CD14-positive monocyte (primary cell): ENCODE results near the gene FBXO15. TPM values are rescaled to one million over a fixed set of nuclear protein-coding genes. Genes with fewer than 3 reads are reported as not detected.

Source experiments
- DNase-seq, 3 donors: peaks; one replicate each; pipeline ENCODE4 v3.0.0-alpha.2; 2011 to 2022
- H2AFZ ChIP-seq: 2 replicates; pipeline ENCODE4 v1.6.0; 2012; ENCODE audit warnings: mild to moderate bottlenecking, low read depth, low read length, inconsistent platforms; ENCODE audit not compliant: insufficient read depth, poor library complexity, severe bottlenecking
- H3K27ac ChIP-seq, 2 donors: 1 replicate in 1 of 2; 2 replicates in 1 of 2; pipeline ENCODE4 v1.5.1; 2012 to 2013; ENCODE audit warnings: low read length in 2 of 2, control low read depth in 1 of 2, inconsistent platforms in 1 of 2, low read depth in 1 of 2, mild to moderate bottlenecking in 1 of 2
- H3K27me3 ChIP-seq, 2 donors: one replicate each; pipeline versions ENCODE4 v1.6.0 to v1.6.1; 2011 to 2013; ENCODE audit warnings: low read length in 2 of 2; ENCODE audit not compliant: control insufficient read depth in 2 of 2, insufficient read depth in 2 of 2
- H3K36me3 ChIP-seq, 2 donors: replicated peaks in 1 of 2; 1 replicate in 1 of 2; 2 replicates in 1 of 2; pipeline versions ENCODE4 v1.5.1 to v1.6.1; 2012 to 2013; ENCODE audit warnings: low read length in 2 of 2, control low read depth in 1 of 2, inconsistent platforms in 1 of 2, mild to moderate bottlenecking in 1 of 2; ENCODE audit not compliant: insufficient read depth in 2 of 2, control insufficient read depth in 1 of 2
- H3K4me1 ChIP-seq, 2 donors: 1 replicate in 1 of 2; 2 replicates in 1 of 2; pipeline versions ENCODE4 v1.5.1 to v1.6.1; 2012 to 2013; ENCODE audit warnings: low read length in 2 of 2, control low read depth in 1 of 2, inconsistent platforms in 1 of 2, mild to moderate bottlenecking in 1 of 2, moderate library complexity in 1 of 2; ENCODE audit not compliant: insufficient read depth in 2 of 2, control insufficient read depth in 1 of 2
- H3K4me2 ChIP-seq: replicated peaks from 2 replicates; pipeline ENCODE3; 2012; ENCODE audit warnings: low read length, moderate library complexity, mild to moderate bottlenecking; ENCODE audit not compliant: poor library complexity, severe bottlenecking; ENCODE audit errors: extremely low read depth
- H3K4me3 ChIP-seq, 3 experiments: fragments of 200-600 bp in 1 of 3; sonication (generic) in 1 of 3; replicated peaks in 1 of 3; 1 replicate in 2 of 3; 2 replicates in 1 of 3; pipeline ENCODE4 v1.5.1; 2011 to 2013; ENCODE audit warnings: low read length in 3 of 3, mild to moderate bottlenecking in 3 of 3, control low read depth in 2 of 3, low read depth in 2 of 3, inconsistent platforms in 1 of 3, moderate library complexity in 1 of 3
- H3K79me2 ChIP-seq: 2 replicates; pipeline ENCODE4 v1.6.0; 2012; ENCODE audit warnings: mild to moderate bottlenecking, control low read depth, inconsistent platforms, low read length, moderate library complexity; ENCODE audit not compliant: insufficient read depth
- H3K9ac ChIP-seq: 2 replicates; pipeline ENCODE4 v1.6.0; 2017; ENCODE audit warnings: low read length, mild to moderate bottlenecking; ENCODE audit not compliant: insufficient read depth, poor library complexity, severe bottlenecking
- H3K9me3 ChIP-seq, 2 donors: replicated peaks in 1 of 2; 1 replicate in 1 of 2; 2 replicates in 1 of 2; pipeline versions ENCODE4 v1.5.1 to v1.6.1; 2012 to 2013; ENCODE audit warnings: low read length in 2 of 2, control low read depth in 1 of 2; ENCODE audit not compliant: control insufficient read depth in 1 of 2, insufficient read depth in 1 of 2
- H4K20me1 ChIP-seq: 2 replicates; pipeline ENCODE4 v1.6.0; 2012; ENCODE audit warnings: mild to moderate bottlenecking, low read length, control low read depth, moderate library complexity; ENCODE audit not compliant: insufficient read depth
- H3K27ac Mint-ChIP-seq, 7 donors: one replicate each; pipeline ENCODE4 v1.8.0; 2020; ENCODE audit warnings: mild to moderate bottlenecking in 7 of 7, mixed read lengths in 7 of 7, moderate library complexity in 6 of 7, inconsistent platforms in 2 of 7
- H3K27me3 Mint-ChIP-seq, 3 donors: one replicate each; pipeline ENCODE4 v1.8.0; 2021 to 2022; ENCODE audit warnings: low read depth in 3 of 3, mild to moderate bottlenecking in 3 of 3, mixed read lengths in 3 of 3, moderate library complexity in 3 of 3, inconsistent platforms in 1 of 3
- H3K36me3 Mint-ChIP-seq, 2 donors: one replicate each; pipeline ENCODE4 v1.8.0; 2020; ENCODE audit warnings: mixed read lengths in 2 of 2, inconsistent platforms in 1 of 2, mild to moderate bottlenecking in 1 of 2
- H3K4me1 Mint-ChIP-seq: one replicate; pipeline ENCODE4 v1.8.0; 2020; ENCODE audit warnings: mild to moderate bottlenecking, mixed read lengths
- H3K4me3 Mint-ChIP-seq, 2 donors: one replicate each; pipeline ENCODE4 v1.8.0; 2020; ENCODE audit warnings: mild to moderate bottlenecking in 2 of 2, mixed read lengths in 2 of 2, moderate library complexity in 1 of 2
- H3K9me3 Mint-ChIP-seq, 7 donors: one replicate each; pipeline ENCODE4 v1.8.0; 2020 to 2022; ENCODE audit warnings: mixed read lengths in 7 of 7, mild to moderate bottlenecking in 6 of 7, moderate library complexity in 6 of 7, inconsistent platforms in 2 of 7
- CTCF ChIP-seq: fragments of 200-600 bp; IDR thresholded peaks from one replicate; pipeline ENCODE4 v1.8.0; 2022; ENCODE audit warnings: antibody characterized with exemption, mild to moderate bottlenecking
- WGBS: methylation state at CpG from one replicate; pipeline ENCODE4 v1.1.5; 2013; ENCODE audit warnings: missing lambda C conversion rate; ENCODE audit not compliant: insufficient coverage; 5-methylcytosine and 5-hydroxymethylcytosine counted together
- intact Hi-C, 2 donors: fragments of 100-400 bp; cut with micrococcal nuclease; formaldehyde crosslinking; loops; one replicate each; pipeline versions ENCODE4 v1.15.0 to v1.15.1; 2023
- polyA plus RNA-seq, 3 donors: library from polyadenylated mRNA; depleted of rRNA in 1 of 3; unstranded in 2 of 3; stranded (reverse) in 1 of 3; fragments of 300-500 nt in 2 of 3; fragments of >200 nt in 1 of 3; fragmentation: Illumina TruSeq in 2 of 3; gene quantifications; 1 replicate in 2 of 3; 2 replicates in 1 of 3; pipeline ENCODE4 v1.2.3, GENCODE V29; 2012 to 2021

FBXO15 gene
- polyA plus RNA-seq, 3 donors: not detected

GRCh38 chr18:74082742-74083556, 64.7 kb downstream of the FBXO15 start:
- Histone ChIP-seq H3K27ac (no peak overlapping the region), H2AFZ (peak overlapping the region; percentile 63), H3K4me1 (no peaks in the 10 kb centered on the region), H3K9me3 (no peaks in the 10 kb centered on the region), H3K9ac (no peak overlapping the region), H3K27me3 (no peaks in the 10 kb centered on the region), H3K4me2 (peak overlapping the region; percentile 28), H3K79me2 (no peaks in the 10 kb centered on the region), H3K36me3 (no peaks in the 10 kb centered on the region), H4K20me1 (no peaks in the 10 kb centered on the region), H3K4me3 (no peak overlapping the region)
- intact Hi-C loops: no loop called here
- no peak for DNase-seq
- peaks cover 7% of the 10 kb centered on the region for H3K4me1 Mint-ChIP-seq
- peak overlapping the region in 1 of 7 donors; percentile 22 for H3K27ac Mint-ChIP-seq
- peaks cover 3 to 7% (median 4%) of the 10 kb centered on the region in 3 donors for H3K27me3 Mint-ChIP-seq
- H3K4me3 Mint-ChIP-seq: peak overlapping the region in 1 of 2 donors; percentile 82
- WGBS: 64% methylated on average over 13 of the region's 18 CpGs
- no peaks in the 10 kb centered on the region for H3K36me3 Mint-ChIP-seq
- no peaks in the 10 kb centered on the region for H3K9me3 Mint-ChIP-seq
- TF ChIP-seq CTCF: no peak

- peak; percentile 6 to 37 (median 8) for DNase-seq
- no peak overlapping the region for H3K9ac ChIP-seq
- no peaks in the 10 kb centered on the region for H3K36me3 ChIP-seq
- peak overlapping the region in 1 of 2 donors; percentile 82 for H3K4me3 Mint-ChIP-seq
- H3K4me1 Mint-ChIP-seq: peaks cover 7% of the 10 kb centered on the region
- peak overlapping the region; percentile 63 for H2AFZ ChIP-seq
- H3K4me3 ChIP-seq: no peak overlapping the region
- H3K79me2 ChIP-seq: no peaks in the 10 kb centered on the region
- H3K27me3 Mint-ChIP-seq: peaks cover 3 to 7% (median 4%) of the 10 kb centered on the region in 3 donors
- no peaks in the 10 kb centered on the region for H3K4me1 ChIP-seq
- H3K27ac ChIP-seq: no peak overlapping the region
- no peaks in the 10 kb centered on the region for H3K9me3 ChIP-seq
- WGBS: 50% methylated on average over 9 of the region's 13 CpGs
- intact Hi-C loops: no loop called here
- H3K36me3 Mint-ChIP-seq: no peaks in the 10 kb centered on the region
- no peaks in the 10 kb centered on the region for H3K27me3 ChIP-seq
- peak overlapping the region; percentile 28 for H3K4me2 ChIP-seq
- no peaks in the 10 kb centered on the region for H3K9me3 Mint-ChIP-seq
- no peaks in the 10 kb centered on the region for H4K20me1 ChIP-seq
- peak overlapping the region in 1 of 7 donors; percentile 22 for H3K27ac Mint-ChIP-seq
- no peak for TF ChIP-seq CTCF
Measured at GRCh38 chr18:74081966-74082741, 65.5 kb downstream of the FBXO15 start.
